ENCODE data around the gene NRARP. TPM values are rescaled to one million over a fixed set of nuclear protein-coding genes. Genes with fewer than 3 reads are reported as not detected.
"Not testable (repeated sequence)": the region's sequence is repeated elsewhere in the genome, so short reads cannot be mapped to it uniquely, and the experiment has no call there.

Gene NRARP
- total and polyA plus RNA-seq, 4 donors: 2.1 to 10.8 (median 5.8) TPM

- no peak overlapping the region for H3K4me3 ChIP-seq
- no peak overlapping the region for H3K27ac ChIP-seq (ENCODE audit: low read depth in 1 of 2, low read length in 1 of 2)
- H3K4me1 ChIP-seq (ENCODE audit: control insufficient read depth in 5 of 5, insufficient read depth in 5 of 5, low read length in 5 of 5): no peaks in the 10 kb centered on the region
- H3K9me3 ChIP-seq (ENCODE audit: control insufficient read depth in 4 of 4, insufficient read depth in 3 of 4, low read length in 3 of 4): peaks cover 0 to 3% (median 1%) of the 10 kb centered on the region in 4 donors
- H3K36me3 ChIP-seq (ENCODE audit: control insufficient read depth in 4 of 4, insufficient read depth in 4 of 4, low read length in 4 of 4): peaks cover 0 to 1% (median 0%) of the 10 kb centered on the region in 4 donors
- H3K27me3 ChIP-seq (ENCODE audit: control insufficient read depth in 3 of 3, insufficient read depth in 3 of 3, low read length in 2 of 3): no peaks in the 10 kb centered on the region
- H3K9ac ChIP-seq (ENCODE audit: insufficient read depth in 1 of 2, low read length in 2 of 2): no peak overlapping the region
- 76 to 78% methylated on average over 21 of the region's 21 CpGs for WGBS, 2 donors
- no peak for TF ChIP-seq CTCF (IDR thresholded peaks at IDR 0.05; ENCODE audit: control extremely low read depth, extremely low read depth)
- no peak for ATAC-seq (ENCODE audit: insufficient read depth, low FRiP score)
- no peak for DNase-seq
Observed at GRCh38 chr9:137333016-137333671, 31.1 kb upstream of the NRARP start.

DNA sequence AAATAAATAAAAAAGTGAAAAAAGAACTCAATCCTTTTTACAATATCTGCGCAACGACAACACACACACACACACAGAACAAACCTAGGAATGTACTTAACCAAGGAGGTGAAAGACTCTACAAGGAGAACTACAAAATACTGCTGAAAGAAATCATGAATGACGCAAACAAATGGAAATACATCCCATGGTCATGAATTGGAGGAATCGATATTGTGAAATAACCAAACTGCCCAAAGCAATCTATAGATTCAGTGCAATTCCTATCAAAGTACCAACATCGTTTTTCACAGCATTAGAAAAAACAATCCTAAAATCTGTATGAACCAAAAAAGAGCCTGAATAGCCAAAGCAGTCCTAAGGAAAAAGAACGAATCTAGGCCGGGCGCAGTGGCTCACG, 29.9 kb upstream of the NRARP start:
- no peaks in the 10 kb centered on the region for H3K4me1 ChIP-seq (ENCODE audit: control insufficient read depth in 5 of 5, insufficient read depth in 5 of 5, low read length in 5 of 5)
- H3K36me3 ChIP-seq (ENCODE audit: control insufficient read depth in 4 of 4, insufficient read depth in 4 of 4, low read length in 4 of 4): peaks cover 0 to 1% (median 0%) of the 10 kb centered on the region in 4 donors
- H3K9me3 ChIP-seq (ENCODE audit: control insufficient read depth in 4 of 4, insufficient read depth in 3 of 4, low read length in 3 of 4): peaks cover 0 to 3% (median 1%) of the 10 kb centered on the region in 4 donors
- H3K4me3 ChIP-seq: no peak overlapping the region
- DNase-seq: no peak
- no peaks in the 10 kb centered on the region for H3K27me3 ChIP-seq (ENCODE audit: control insufficient read depth in 3 of 3, insufficient read depth in 3 of 3, low read length in 2 of 3)
- 95 to 96% methylated on average over 9 of the region's 9 CpGs for WGBS, 2 donors
- no peak overlapping the region for H3K9ac ChIP-seq (ENCODE audit: insufficient read depth in 1 of 2, low read length in 2 of 2)
- H3K27ac ChIP-seq (ENCODE audit: low read depth in 1 of 2, low read length in 1 of 2): no peak overlapping the region
- ATAC-seq (ENCODE audit: insufficient read depth, low FRiP score): no peak
- TF ChIP-seq CTCF (IDR thresholded peaks at IDR 0.05; ENCODE audit: control extremely low read depth, extremely low read depth): no peak

DNA sequence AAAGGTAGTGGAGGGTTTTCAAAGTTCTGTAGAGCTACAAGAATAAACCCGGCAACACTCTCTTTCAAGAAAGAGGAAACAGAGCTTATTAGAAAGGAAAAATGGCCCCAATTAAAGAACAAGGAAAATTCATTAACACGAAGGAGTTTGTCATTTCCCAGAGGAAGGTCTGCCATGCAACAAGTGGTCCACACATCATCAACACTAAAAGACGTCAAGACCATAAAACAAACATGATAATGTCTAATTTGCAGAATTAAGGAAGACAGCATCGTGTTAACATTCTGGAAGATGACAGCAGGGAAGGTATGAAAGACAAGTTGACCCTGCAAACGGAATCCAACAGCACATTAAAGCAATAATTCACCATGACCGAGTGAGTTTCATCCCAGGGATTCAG, 28.6 kb upstream of the NRARP start:
- WGBS, 2 donors: 83 to 86% methylated on average over 6 of the region's 6 CpGs
- H3K4me3 ChIP-seq: no peak overlapping the region
- no peaks in the 10 kb centered on the region for H3K27me3 ChIP-seq (ENCODE audit: control insufficient read depth in 3 of 3, insufficient read depth in 3 of 3, low read length in 2 of 3)
- DNase-seq: no peak
- no peak for TF ChIP-seq CTCF (IDR thresholded peaks at IDR 0.05; ENCODE audit: control extremely low read depth, extremely low read depth)
- no peaks in the 10 kb centered on the region for H3K9me3 ChIP-seq (ENCODE audit: control insufficient read depth in 4 of 4, insufficient read depth in 3 of 4, low read length in 3 of 4)
- H3K36me3 ChIP-seq (ENCODE audit: control insufficient read depth in 4 of 4, insufficient read depth in 4 of 4, low read length in 4 of 4): peaks cover 0 to 1% (median 0%) of the 10 kb centered on the region in 4 donors
- no peak overlapping the region for H3K27ac ChIP-seq (ENCODE audit: low read depth in 1 of 2, low read length in 1 of 2)
- no peak overlapping the region for H3K9ac ChIP-seq (ENCODE audit: insufficient read depth in 1 of 2, low read length in 2 of 2)
- ATAC-seq (ENCODE audit: insufficient read depth, low FRiP score): no peak
- H3K4me1 ChIP-seq (ENCODE audit: control insufficient read depth in 5 of 5, insufficient read depth in 5 of 5, low read length in 5 of 5): no peaks in the 10 kb centered on the region

- not testable (repeated sequence) for H3K4me3 ChIP-seq; DNase-seq; ATAC-seq (ENCODE audit: insufficient read depth, low FRiP score); H3K27ac ChIP-seq (ENCODE audit: low read depth in 1 of 2, low read length in 1 of 2); H3K36me3 ChIP-seq (ENCODE audit: control insufficient read depth in 4 of 4, insufficient read depth in 4 of 4, low read length in 4 of 4); H3K4me1 ChIP-seq (ENCODE audit: control insufficient read depth in 5 of 5, insufficient read depth in 5 of 5, low read length in 5 of 5); H3K27me3 ChIP-seq (ENCODE audit: control insufficient read depth in 3 of 3, insufficient read depth in 3 of 3, low read length in 2 of 3); H3K9me3 ChIP-seq (ENCODE audit: control insufficient read depth in 4 of 4, insufficient read depth in 3 of 4, low read length in 3 of 4); H3K9ac ChIP-seq (ENCODE audit: insufficient read depth in 1 of 2, low read length in 2 of 2)
- 60 to 66% methylated on average over 22 to 23 of the region's 26 CpGs for WGBS, 2 donors
Observed at GRCh38 chr9:137329590-137329989, 27.5 kb upstream of the NRARP start.

GRCh38 chr9:137327641-137328550, 25.8 kb upstream of the NRARP start:
- not testable (repeated sequence) for ATAC-seq (ENCODE audit: insufficient read depth, low FRiP score); H3K4me3 ChIP-seq; H3K27ac ChIP-seq (ENCODE audit: low read depth in 1 of 2, low read length in 1 of 2); H3K9ac ChIP-seq (ENCODE audit: insufficient read depth in 1 of 2, low read length in 2 of 2); H3K27me3 ChIP-seq (ENCODE audit: control insufficient read depth in 3 of 3, insufficient read depth in 3 of 3, low read length in 2 of 3); H3K36me3 ChIP-seq (ENCODE audit: control insufficient read depth in 4 of 4, insufficient read depth in 4 of 4, low read length in 4 of 4); DNase-seq; H3K9me3 ChIP-seq (ENCODE audit: control insufficient read depth in 4 of 4, insufficient read depth in 3 of 4, low read length in 3 of 4); H3K4me1 ChIP-seq (ENCODE audit: control insufficient read depth in 5 of 5, insufficient read depth in 5 of 5, low read length in 5 of 5)
- 82 to 87% methylated on average over 8 of the region's 8 CpGs for WGBS, 2 donors
